Caco-2 (cell line): ENCODE results near the gene RSPO4. TPM values are rescaled to one million over a fixed set of nuclear protein-coding genes. Genes with fewer than 3 reads are reported as not detected.

Experiments used
- BruUV-seq: library from RNA; stranded (reverse); fragments of 400-500 nt; replicated peaks from 2 replicates; lab custom pipeline; 2021; lab: Mats Ljungman, UMichigan
- CTCF ChIA-PET: fragments of 300-600 bp; sonication (Branson Sonifier 250); formaldehyde crosslinking; loops from one replicate; lab custom pipeline; 2022; ENCODE audit warnings: antibody characterized with exemption; lab: Charles Lee
- POLR2A ChIA-PET: fragments of 300-600 bp; sonication (Branson Sonifier 250); formaldehyde crosslinking; loops from one replicate; lab custom pipeline; 2022; ENCODE audit warnings: antibody characterized with exemption; lab: Charles Lee
- DNase-seq, 2 experiments: peaks; one replicate each; pipeline versions ENCODE4 v3.0.0 to v3.0.0-alpha.2; 2020 to 2022
- H3K27me3 ChIP-seq: replicated peaks from 2 replicates; pipeline ENCODE4 v1.6.0; 2011; ENCODE audit warnings: low read length; ENCODE audit not compliant: control insufficient read depth, insufficient read depth
- H3K36me3 ChIP-seq: 2 replicates; pipeline ENCODE4 v1.5.1; 2011; ENCODE audit warnings: low read length; ENCODE audit not compliant: control insufficient read depth, insufficient read depth
- H3K4me1 ChIP-seq: fragments of 250-450 bp; sonication (Bioruptor Pico); 2 replicates; pipeline ENCODE4 v1.5.1; 2020; ENCODE audit warnings: mild to moderate bottlenecking
- H3K4me3 ChIP-seq: 2 replicates; pipeline ENCODE4 v1.5.1; 2011; ENCODE audit warnings: low read depth, mild to moderate bottlenecking, control low read depth, low read length
- H3K9me3 ChIP-seq: fragments of 250-450 bp; sonication (Bioruptor Pico); 2 replicates; pipeline ENCODE4 v1.5.1; 2020; ENCODE audit warnings: mild to moderate bottlenecking, moderate library complexity
- H3K27ac Mint-ChIP-seq: one replicate; pipeline ENCODE4 v1.8.0; 2022; ENCODE audit warnings: mixed read lengths; ENCODE audit not compliant: unreplicated experiment
- H3K27me3 Mint-ChIP-seq: one replicate; pipeline ENCODE4 v1.8.0; 2022; ENCODE audit warnings: mixed read lengths; ENCODE audit not compliant: insufficient read depth, unreplicated experiment
- H3K36me3 Mint-ChIP-seq: one replicate; pipeline ENCODE4 v1.8.0; 2022; ENCODE audit warnings: mild to moderate bottlenecking, mixed read lengths; ENCODE audit not compliant: insufficient read depth, unreplicated experiment
- H3K4me1 Mint-ChIP-seq: one replicate; pipeline ENCODE4 v1.8.0; 2022; ENCODE audit warnings: low read depth, mixed read lengths; ENCODE audit not compliant: unreplicated experiment
- H3K4me3 Mint-ChIP-seq: one replicate; pipeline ENCODE4 v1.8.0; 2022; ENCODE audit warnings: mild to moderate bottlenecking, moderate library complexity, mixed read lengths; ENCODE audit not compliant: unreplicated experiment
- H3K9me3 Mint-ChIP-seq: one replicate; pipeline ENCODE4 v1.8.0; 2022; ENCODE audit warnings: mixed read lengths; ENCODE audit not compliant: unreplicated experiment
- intact Hi-C: fragments of 100-400 bp; cut with micrococcal nuclease; formaldehyde crosslinking; loops from one replicate; pipeline ENCODE4 v1.10.0; 2022; ENCODE audit not compliant: unreplicated experiment
- total RNA-seq: library from RNA; stranded (reverse); gene quantifications from 2 replicates; pipeline ENCODE4 v1.2.3, GENCODE V29; 2022
- TF ChIP-seq, protein P1 (sequence below), 2 experiments: fragments of 200-600 bp in 1 of 2; IDR thresholded peaks; 1 replicate in 1 of 2; 2 replicates in 1 of 2; pipeline versions ENCODE4 v1.5.1 to v1.8.0; 2011 to 2022; ENCODE audit warnings: antibody characterized with exemption in 1 of 2, control low read depth in 1 of 2, inconsistent platforms in 1 of 2, low read depth in 1 of 2, low read length in 1 of 2, mild to moderate bottlenecking in 1 of 2, moderate library complexity in 1 of 2; ENCODE audit not compliant: insufficient read depth in 1 of 2, severe bottlenecking in 1 of 2, unreplicated experiment in 1 of 2

The RSPO4 gene
- total RNA-seq, 1 experiment from 2014 or later, result 0.41 TPM

GRCh38 chr20:1035466-1035865 lies 33.4 kb upstream of the RSPO4 start:
- intact Hi-C loops, result no loop called here
- no peaks in the 10 kb centered on the region for H3K36me3 Mint-ChIP-seq
- no peaks in the 10 kb centered on the region for H3K36me3 ChIP-seq
- no TSS peak for BruUV-seq
- H3K27ac Mint-ChIP-seq, result no peak overlapping the region
- ChIA-PET CTCF (no interaction called here), POLR2A (no interaction called here)
- peaks cover 5% of the 10 kb centered on the region; the same call in 1 of the 2 replicates for H3K9me3 ChIP-seq
- no peaks in the 10 kb centered on the region for H3K4me1 ChIP-seq
- H3K4me3 ChIP-seq, result no peak overlapping the region
- DNase-seq, result no peak
- peaks cover 10% of the 10 kb centered on the region for H3K27me3 Mint-ChIP-seq
- TF ChIP-seq, protein P1, sequence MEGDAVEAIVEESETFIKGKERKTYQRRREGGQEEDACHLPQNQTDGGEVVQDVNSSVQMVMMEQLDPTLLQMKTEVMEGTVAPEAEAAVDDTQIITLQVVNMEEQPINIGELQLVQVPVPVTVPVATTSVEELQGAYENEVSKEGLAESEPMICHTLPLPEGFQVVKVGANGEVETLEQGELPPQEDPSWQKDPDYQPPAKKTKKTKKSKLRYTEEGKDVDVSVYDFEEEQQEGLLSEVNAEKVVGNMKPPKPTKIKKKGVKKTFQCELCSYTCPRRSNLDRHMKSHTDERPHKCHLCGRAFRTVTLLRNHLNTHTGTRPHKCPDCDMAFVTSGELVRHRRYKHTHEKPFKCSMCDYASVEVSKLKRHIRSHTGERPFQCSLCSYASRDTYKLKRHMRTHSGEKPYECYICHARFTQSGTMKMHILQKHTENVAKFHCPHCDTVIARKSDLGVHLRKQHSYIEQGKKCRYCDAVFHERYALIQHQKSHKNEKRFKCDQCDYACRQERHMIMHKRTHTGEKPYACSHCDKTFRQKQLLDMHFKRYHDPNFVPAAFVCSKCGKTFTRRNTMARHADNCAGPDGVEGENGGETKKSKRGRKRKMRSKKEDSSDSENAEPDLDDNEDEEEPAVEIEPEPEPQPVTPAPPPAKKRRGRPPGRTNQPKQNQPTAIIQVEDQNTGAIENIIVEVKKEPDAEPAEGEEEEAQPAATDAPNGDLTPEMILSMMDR (IDR thresholded peaks at IDR 0.05; ENCODE audit: insufficient read depth in 1 of 2, low read depth in 1 of 2, low read length in 1 of 2, severe bottlenecking in 1 of 2, unreplicated experiment in 1 of 2), result no peak
- no peaks in the 10 kb centered on the region for H3K4me1 Mint-ChIP-seq
- H3K27me3 ChIP-seq, result no peaks in the 10 kb centered on the region
- no peak overlapping the region for H3K4me3 Mint-ChIP-seq
- H3K9me3 Mint-ChIP-seq, result no peaks in the 10 kb centered on the region

DNA sequence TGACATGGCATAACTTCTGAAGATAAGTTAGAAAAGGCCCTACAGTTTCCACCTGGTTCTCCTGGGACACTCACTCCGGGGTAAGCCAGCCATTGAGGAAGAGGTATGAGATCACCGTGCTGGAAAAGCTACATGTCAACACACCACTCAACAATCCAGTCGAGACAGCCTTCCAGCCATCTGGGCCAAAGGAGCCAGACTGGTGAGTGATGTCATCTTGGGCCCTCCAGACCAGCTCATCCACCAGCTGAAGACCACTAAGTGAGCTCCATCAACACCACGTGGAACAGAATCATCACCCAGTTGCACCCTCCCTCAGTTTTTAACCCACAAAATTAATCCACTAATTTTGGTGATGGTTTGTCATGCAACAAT lies 32.3 kb upstream of the RSPO4 start:
- intact Hi-C loops, result no loop called here
- TF ChIP-seq, protein P1 (IDR thresholded peaks at IDR 0.05; ENCODE audit: insufficient read depth in 1 of 2, low read depth in 1 of 2, low read length in 1 of 2, severe bottlenecking in 1 of 2, unreplicated experiment in 1 of 2), result no peak
- Histone ChIP-seq H3K36me3 (no peaks in the 10 kb centered on the region), H3K4me1 (no peaks in the 10 kb centered on the region), H3K9me3 (peaks cover 6% of the 10 kb centered on the region; the same call in 1 of the 2 replicates), H3K27me3 (no peaks in the 10 kb centered on the region), H3K4me3 (no peak overlapping the region)
- ChIA-PET POLR2A (no interaction called here), CTCF (no interaction called here)
- Mint-ChIP-seq H3K36me3 (no peaks in the 10 kb centered on the region), H3K4me1 (no peaks in the 10 kb centered on the region), H3K27ac (no peak overlapping the region), H3K4me3 (no peak overlapping the region), H3K9me3 (no peaks in the 10 kb centered on the region), H3K27me3 (peaks cover 17% of the 10 kb centered on the region)
- no TSS peak for BruUV-seq
- no peak for DNase-seq

- H3K4me3 Mint-ChIP-seq, result no peak overlapping the region
- BruUV-seq, result no TSS peak
- Histone ChIP-seq H3K36me3 (no peaks in the 10 kb centered on the region), H3K4me3 (no peak overlapping the region), H3K27me3 (no peaks in the 10 kb centered on the region), H3K4me1 (no peaks in the 10 kb centered on the region), H3K9me3 (peaks cover 6% of the 10 kb centered on the region; the same call in 1 of the 2 replicates)
- intact Hi-C loops, result no loop called here
- no peak for DNase-seq
- H3K27ac Mint-ChIP-seq, result no peak overlapping the region
- H3K9me3 Mint-ChIP-seq, result no peaks in the 10 kb centered on the region
- H3K4me1 Mint-ChIP-seq, result no peaks in the 10 kb centered on the region
- no peaks in the 10 kb centered on the region for H3K36me3 Mint-ChIP-seq
- TF ChIP-seq, protein P1 (IDR thresholded peaks at IDR 0.05; ENCODE audit: insufficient read depth in 1 of 2, low read depth in 1 of 2, low read length in 1 of 2, severe bottlenecking in 1 of 2, unreplicated experiment in 1 of 2), result no peak
- ChIA-PET CTCF (no interaction called here), POLR2A (no interaction called here)
- H3K27me3 Mint-ChIP-seq, result peaks cover 13% of the 10 kb centered on the region
Measured at GRCh38 chr20:1033751-1034414, 31.8 kb upstream of the RSPO4 start.
